Activated CD4-positive, alpha-beta T cell treated with anti-CD3 and anti-CD28 coated beads, Interleukin-2, amount 10 ng/mL, durations not matched to agents 24 days and 14 days (primary cell): ENCODE data around the gene TMEM128. TPM values are rescaled to one million over a fixed set of nuclear protein-coding genes. Genes with fewer than 3 reads are reported as not detected.
"Not testable (repeated sequence)": the region's sequence is repeated elsewhere in the genome, so short reads cannot be mapped to it uniquely, and the experiment has no call there.

ENCODE experiments used
- DNase-seq: peaks from one replicate; pipeline ENCODE4 v3.0.0; 2022
- H3K27ac Mint-ChIP-seq: one replicate; pipeline ENCODE4 v1.8.0; 2022; ENCODE audit warnings: mild to moderate bottlenecking, mixed read lengths
- H3K27me3 Mint-ChIP-seq: one replicate; pipeline ENCODE4 v1.8.0; 2022; ENCODE audit warnings: mixed read lengths
- H3K36me3 Mint-ChIP-seq: one replicate; pipeline ENCODE4 v1.8.0; 2022; ENCODE audit warnings: low read depth, mild to moderate bottlenecking, mixed read lengths
- H3K4me1 Mint-ChIP-seq: one replicate; pipeline ENCODE4 v1.8.0; 2021; ENCODE audit warnings: mixed read lengths
- H3K4me3 Mint-ChIP-seq: one replicate; pipeline ENCODE4 v1.8.0; 2022; ENCODE audit warnings: mild to moderate bottlenecking, moderate library complexity, mixed read lengths
- H3K9me3 Mint-ChIP-seq: one replicate; pipeline ENCODE4 v1.8.0; 2021; ENCODE audit warnings: mixed read lengths
- intact Hi-C: fragments of 100-400 bp; cut with micrococcal nuclease; formaldehyde crosslinking; loops from one replicate; pipeline ENCODE4 v1.15.1; 2023
- total RNA-seq: library from RNA; stranded (reverse); gene quantifications from 2 replicates; pipeline ENCODE4 v1.2.3, GENCODE V29; 2022

The TMEM128 gene
- total RNA-seq, 1 donor from 2014 or later, result 18.5 TPM

- no peaks in the 10 kb centered on the region for H3K4me1 Mint-ChIP-seq
- intact Hi-C loops, result no loop called here
- no peak overlapping the region for H3K4me3 Mint-ChIP-seq
- peaks cover 5% of the 10 kb centered on the region for H3K27me3 Mint-ChIP-seq
- no peaks in the 10 kb centered on the region for H3K36me3 Mint-ChIP-seq
- DNase-seq, result no peak
- no peak overlapping the region for H3K27ac Mint-ChIP-seq
- H3K9me3 Mint-ChIP-seq, result no peaks in the 10 kb centered on the region
Observed at GRCh38 chr4:4200624-4201023, 47.4 kb downstream of the TMEM128 start.

- no peaks in the 10 kb centered on the region for H3K4me1 Mint-ChIP-seq
- intact Hi-C loops, result no loop called here
- H3K4me3 Mint-ChIP-seq, result no peak overlapping the region
- H3K36me3 Mint-ChIP-seq, result no peaks in the 10 kb centered on the region
- H3K27ac Mint-ChIP-seq, result no peak overlapping the region
- no peaks in the 10 kb centered on the region for H3K9me3 Mint-ChIP-seq
- no peak for DNase-seq
- peaks cover 7% of the 10 kb centered on the region for H3K27me3 Mint-ChIP-seq
Observed at GRCh38 chr4:4195354-4195753, 52.7 kb downstream of the TMEM128 start.

- DNase-seq, H3K27ac Mint-ChIP-seq, intact Hi-C loops, H3K4me3 Mint-ChIP-seq, H3K36me3 Mint-ChIP-seq, H3K9me3 Mint-ChIP-seq, H3K4me1 Mint-ChIP-seq: not testable (repeated sequence)
- peaks cover 11% of the 10 kb centered on the region for H3K27me3 Mint-ChIP-seq
Observed at GRCh38 chr4:4188557-4188956, 59.5 kb downstream of the TMEM128 start.

Other genes with a start within 250 kb of the TMEM128 start
- gene OTOP1, start 21.3 kb downstream of the TMEM128 start, total RNA-seq, result not detected in 2 replicates
- gene LYAR, start 41.9 kb upstream of the TMEM128 start, total RNA-seq, result 93.9 and 95.5 TPM in 2 replicates
- 7.2 and 8.6 TPM in 2 replicates for gene ZBTB49, start 42.0 kb upstream of the TMEM128 start, total RNA-seq
- 0.09 and 0.44 TPM in 2 replicates for gene NSG1, start 138.9 kb upstream of the TMEM128 start, total RNA-seq